Measurements from ENCODE around the gene FIGN.

FIGN gene

DNA sequence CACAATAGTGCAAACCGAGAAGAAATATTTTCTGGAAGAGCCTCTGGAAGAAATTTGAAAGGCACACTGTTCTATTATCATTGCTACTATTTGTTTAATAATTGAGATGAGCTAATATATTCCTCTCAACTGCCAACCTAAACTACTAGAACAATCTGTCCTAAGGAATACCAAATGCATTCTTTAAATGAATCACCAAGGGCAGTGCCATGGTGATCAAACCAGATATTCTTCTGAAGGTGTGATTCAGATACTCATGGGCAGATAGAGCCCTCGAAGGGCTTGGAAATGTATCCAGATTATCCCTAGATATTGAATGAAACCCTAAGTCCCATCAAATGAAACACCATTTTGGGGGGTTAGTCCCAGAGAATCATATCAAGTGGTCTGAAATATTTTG, 76.6 kb downstream of the FIGN start:
- DNase-seq: no peak

DNA sequence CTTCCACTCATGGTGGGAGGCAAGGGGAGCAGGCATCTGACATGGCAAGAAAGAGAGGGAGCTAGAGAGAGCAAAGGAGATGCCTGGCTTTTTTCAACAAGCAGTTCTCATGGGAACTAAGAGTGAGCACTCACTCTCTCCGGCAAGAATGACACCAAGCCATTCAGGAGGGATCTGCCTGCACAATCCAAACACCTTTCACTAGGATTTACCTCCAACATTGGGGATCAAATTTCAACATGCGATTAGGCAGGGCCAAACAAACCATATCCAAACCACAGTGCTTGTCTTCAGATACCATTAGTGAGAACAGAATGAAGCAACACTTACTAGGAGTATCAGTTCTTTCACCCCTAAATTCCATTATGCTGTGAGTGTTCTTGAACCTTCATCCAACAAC, 77.3 kb downstream of the FIGN start:
- no peak for DNase-seq

DNA sequence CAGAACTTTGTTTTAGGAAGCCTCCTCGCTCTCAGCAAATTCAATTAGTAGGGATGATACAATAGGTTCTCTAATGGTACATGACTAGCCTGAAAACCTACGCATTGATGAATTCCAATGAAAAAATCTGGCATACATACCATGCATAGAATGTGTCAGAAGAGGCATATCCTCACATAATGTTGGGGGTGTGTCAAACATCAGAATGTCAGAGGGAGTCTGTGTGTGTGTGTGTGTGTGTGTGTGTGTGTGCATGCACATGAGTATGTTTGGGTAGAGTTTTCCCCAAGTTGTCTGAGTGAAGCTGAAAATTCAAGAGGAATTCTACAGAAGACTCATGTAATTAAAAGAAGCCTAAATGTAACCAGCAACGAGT, 78.5 kb downstream of the FIGN start:
- no peak for DNase-seq

DNA sequence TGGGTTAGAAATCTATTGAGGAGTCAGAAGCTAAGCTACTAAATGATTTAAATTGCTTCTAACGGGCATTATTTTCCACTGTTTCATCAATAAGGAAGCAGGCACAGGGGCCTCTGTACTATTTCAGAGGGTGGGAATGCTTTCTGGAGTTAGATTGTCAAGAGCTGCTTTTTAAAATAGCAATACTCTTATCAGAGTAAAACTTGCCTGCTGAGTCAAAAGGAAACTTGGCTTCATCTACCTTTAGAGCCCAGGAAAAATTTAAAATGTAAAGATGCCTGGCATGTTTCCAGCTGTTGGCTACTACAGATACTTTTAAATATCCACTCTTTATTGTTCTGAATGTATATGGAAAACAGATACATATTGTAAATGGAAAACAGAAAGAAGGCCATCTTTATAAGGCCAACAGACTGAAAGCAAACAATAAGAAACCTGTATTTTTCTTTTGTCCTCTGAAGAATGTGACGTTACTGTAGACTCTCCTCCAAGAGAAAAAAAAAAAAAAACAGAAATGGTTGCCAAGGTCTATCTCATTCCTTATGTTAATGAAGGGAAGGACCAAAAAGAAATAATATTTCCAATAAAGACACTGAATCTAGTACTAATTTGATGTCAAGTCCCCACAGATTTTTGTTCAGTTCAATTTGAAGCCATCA, 79.1 kb downstream of the FIGN start:
- DNase-seq: no peak

DNA sequence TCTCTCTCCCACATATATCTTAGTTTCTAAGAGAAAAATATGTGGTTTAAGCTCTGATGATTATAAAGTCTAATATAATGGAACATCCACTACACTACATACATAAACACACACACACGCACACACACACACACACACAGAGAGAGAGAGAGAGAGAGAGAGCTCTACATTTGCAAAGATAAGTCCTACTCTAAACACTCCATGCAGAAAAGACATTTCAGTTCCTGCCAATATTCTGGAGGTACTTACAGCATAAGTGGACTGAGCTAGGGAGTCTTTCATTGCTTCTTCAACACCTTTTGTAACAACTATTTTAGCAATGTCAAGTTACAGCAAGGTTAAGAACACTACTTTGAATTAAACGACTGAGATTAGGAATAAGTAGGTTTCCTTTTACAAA, 80.1 kb downstream of the FIGN start:
- DNase-seq: no peak

DNA sequence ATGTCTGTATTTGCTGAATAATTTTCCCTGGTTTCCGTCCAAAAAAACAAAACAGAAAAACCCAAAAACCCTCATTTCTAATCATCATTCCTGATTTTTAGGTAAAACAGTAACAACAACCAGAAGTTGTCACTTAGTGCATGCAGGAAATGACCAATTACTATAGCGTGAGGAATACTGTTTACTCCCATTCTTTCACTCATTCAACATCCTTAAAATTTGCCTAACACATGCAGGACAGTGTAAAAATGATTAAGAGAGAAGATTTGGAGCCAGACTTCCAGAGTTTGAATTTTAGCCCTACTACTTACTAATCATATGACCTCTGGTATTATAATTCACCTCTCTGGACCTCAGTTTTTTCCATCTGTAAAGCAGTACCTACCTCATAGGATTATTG, 83.1 kb downstream of the FIGN start:
- no peak for DNase-seq

DNA sequence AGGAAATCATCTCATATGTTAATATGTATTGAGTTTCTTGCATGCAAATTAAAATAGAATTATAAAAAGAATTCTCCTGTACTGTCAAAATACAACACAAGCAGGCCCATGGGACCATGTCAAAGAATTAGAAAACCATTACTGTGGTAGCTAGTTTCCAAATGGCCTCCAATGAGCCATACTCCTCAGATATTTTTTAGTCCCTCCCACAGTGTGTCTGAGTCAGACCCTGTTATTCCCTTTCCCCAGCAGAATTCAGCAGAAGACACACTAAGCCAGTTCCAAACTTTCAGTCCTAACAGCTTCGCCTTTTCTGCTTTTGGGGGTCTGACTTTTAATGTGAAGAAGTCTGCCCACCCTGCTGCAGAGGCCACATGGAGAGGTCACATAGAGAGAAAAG, 86.7 kb downstream of the FIGN start:
- DNase-seq: no peak

DNA sequence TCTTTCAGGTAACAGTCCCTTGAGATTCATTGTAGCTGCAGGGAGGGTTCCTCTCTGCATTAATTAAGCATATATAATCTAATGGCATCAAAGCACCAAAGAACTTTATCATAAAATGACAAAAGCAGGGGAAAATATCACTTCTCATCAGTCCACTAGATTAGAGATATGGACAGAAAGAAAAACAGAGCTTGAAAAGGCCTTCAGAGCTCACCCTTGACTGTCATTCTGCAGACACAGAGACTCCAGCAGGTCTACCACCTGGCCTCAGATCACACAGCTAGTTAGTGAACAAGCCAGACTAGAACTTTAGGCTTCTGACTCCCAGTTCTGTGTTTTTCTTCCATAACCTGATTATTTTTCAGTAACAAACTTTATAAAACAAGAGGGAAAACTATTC, 88.5 kb downstream of the FIGN start:
- DNase-seq: no peak

DNA sequence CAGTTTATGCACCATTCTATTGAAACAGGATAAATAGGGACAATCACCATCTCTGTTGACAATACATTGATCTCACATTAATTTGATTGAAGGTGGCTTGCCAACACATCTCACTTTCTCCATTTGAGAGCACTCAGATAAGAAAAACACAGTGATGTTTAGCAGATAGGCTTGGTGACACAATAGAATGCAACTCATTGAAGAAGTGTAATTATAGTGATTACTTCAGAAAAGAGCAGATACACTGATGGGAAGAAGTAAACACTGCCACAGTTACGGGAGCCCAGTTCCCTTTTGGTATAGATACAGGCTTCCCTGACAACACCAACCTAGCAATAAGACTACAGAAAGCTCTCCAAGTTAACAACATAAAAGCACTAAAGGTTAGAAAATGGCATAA, 89.1 kb downstream of the FIGN start:
- no peak for DNase-seq

DNA sequence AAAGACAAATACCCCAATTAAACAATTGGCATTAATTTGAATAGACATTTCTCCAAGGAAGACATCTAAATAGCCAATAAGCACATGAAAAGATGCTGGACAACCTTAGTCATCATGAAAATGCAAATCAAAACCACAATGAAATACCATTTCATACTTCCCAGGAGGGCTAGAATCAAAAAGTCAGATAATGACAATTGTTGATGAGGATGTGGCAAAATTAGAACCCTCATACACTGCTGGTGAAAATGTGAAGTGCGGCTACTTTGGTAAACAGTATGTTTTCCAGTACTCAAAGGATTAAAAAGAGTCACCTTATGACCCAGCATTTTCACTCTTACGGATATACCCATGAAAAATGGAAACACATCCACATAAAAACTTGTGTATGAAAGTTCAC, 91.6 kb downstream of the FIGN start:
- no peak for DNase-seq

DNA sequence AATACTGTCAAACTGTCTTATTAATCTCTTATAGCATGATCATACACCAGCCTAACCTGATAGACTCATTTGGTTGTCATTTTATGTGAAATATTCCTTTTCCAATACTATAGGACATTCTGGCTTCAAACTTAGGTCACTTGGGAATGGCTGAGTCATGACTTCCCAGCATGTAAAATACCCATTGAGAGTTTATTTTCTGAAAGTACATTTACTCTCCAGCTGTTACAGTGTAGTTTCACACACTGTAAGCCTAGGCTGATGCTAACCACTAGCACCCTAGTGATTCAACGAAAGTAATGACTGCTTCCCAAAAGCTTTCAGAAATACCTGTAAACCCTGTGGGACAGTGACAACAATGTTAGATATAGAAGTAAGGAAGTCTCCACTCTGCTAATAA, 93.8 kb downstream of the FIGN start:
- DNase-seq: no peak

DNA sequence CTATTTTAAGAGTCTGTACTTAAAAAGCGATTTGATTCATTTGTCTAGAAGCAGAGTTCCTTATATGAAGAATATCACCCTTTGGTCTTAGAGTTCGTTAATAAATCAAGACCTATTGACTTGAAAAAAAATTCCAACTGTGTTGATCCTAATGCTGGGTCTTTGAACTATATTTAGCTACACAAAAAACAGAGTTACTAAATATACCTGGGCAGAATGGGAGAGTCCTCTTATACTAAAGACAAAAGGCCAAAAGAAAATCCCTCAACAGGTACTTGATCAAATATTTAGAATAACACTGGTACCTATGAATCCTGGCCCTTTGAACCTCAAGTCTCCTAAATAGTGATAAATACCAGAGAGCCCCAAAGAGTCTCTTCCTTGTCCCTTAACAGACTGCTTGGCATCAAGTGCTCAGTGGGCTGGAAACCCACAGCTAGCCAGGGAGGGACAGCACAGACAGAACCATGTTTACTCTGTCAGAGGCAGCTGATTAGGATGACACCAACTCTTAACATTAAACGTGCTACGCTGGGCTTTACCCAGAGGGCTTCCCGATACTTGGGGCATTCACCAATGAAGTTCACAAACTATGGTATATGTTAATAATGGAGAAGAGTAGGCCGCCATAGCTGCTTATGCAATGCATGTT, 95.1 kb downstream of the FIGN start:
- DNase-seq: no peak

DNA sequence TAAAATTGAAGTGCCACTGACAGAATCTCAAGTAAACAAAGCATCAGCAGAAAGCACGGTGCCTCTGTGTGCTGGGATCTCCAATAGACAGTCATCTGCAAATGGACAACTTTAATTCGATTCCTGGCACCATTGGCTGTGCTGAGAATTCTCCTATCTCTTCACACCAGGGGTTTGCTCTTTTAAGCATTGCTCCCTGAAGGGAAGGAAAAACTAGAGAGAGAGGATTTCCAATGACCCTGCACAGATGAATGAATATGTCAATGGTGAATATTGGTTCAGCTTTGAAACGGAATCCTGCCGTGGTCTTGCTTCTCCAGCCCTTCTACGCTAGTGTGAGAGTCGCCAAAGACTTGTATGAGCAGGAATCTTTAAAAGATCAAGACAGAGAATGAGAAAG, 97.9 kb downstream of the FIGN start:
- DNase-seq: no peak

DNA sequence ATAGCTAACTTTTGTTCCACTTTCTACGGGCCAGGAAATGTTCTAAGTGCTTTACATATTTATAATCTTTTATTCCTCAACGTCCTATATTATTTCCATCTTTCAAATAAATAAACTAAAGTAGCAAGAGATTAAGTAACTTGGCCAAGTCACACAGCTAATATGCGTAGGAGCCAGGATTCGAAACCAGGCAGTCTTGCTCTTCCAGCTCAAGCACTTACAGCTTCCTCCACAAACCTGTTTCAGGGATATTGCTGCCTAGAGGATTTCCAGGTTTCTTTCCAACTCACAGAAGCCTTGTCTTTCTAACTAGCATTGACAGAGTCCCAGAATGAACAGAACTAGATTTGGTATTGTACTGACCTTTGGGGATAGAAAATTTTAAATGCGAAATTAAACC, 102.5 kb downstream of the FIGN start:
- DNase-seq: no peak

DNA sequence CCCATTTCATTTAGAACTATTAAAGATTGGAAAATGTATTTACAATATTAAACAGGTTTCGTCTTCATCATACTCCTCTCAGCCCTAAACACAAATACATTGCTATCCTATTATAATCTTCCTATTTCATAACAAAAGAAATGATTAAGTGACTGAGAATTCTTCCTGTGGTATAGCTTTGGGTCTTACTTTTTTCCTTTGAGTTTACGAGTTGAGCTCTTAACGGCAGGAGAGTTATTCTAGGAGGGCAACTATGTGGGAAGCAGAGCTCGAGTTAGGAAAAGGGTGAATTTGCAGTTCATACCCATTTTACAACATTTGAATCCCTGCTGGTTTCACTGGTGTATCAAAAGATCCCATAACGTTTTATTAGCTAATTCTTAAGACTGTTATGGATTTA, 105.0 kb downstream of the FIGN start:
- DNase-seq: no peak

DNA sequence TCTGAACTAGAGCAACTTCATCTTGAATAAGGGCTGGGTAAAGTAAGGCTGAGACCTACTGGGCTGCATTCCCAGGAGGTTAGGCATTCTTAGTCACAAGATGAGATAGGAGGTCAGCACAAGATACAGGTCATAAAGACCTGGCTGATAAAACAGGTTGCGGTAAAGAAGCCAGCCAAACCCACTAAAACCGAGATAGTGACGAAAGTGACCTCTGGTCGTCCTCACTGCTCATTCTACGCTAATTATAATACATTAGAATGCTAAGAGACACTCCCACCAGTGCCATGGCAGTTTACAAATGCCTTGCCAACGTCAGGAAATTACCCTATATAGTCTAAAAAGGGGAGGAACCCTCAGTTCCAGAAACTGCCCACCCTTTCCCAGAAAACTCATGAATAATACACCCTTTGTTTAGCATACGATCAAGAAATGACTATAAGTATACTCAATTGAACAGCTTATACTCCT, 109.1 kb downstream of the FIGN start:
- DNase-seq: no peak

DNA sequence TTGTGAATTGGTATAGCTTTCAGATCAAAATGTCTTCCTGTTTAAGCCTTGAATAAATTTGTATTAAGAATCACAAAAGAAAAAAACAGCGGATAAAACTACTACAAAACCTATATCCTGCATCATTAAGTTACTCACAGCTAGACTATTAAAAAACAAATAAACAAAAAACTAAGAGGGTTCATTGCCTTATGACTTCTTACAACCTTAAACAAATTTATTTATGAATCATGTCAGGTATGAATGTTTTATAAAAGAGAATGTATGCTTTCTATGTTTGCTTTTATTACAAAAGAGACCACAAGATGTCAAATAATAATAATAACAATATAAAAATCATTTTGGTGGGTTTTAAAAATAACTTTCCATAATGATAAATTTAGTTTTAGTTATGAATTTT, 109.6 kb downstream of the FIGN start:
- DNase-seq: no peak

DNA sequence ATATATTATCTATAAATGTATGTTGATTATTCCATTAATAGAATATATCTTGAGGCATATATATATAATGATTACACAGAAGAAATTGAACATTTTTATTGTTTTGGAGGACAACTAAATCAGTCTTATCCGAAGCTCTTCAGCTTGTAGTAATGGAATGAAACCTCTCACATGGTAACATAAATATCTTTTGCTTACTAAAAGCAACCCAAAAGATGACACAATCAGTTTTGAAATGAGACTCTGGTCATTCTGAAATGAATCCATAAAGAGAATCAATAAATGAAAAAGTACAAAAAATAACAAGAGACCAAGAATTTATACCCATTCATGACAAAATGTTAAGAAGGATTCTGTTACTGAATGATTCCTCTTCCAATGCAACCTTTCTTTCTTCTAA, 110.2 kb downstream of the FIGN start:
- DNase-seq: no peak

DNA sequence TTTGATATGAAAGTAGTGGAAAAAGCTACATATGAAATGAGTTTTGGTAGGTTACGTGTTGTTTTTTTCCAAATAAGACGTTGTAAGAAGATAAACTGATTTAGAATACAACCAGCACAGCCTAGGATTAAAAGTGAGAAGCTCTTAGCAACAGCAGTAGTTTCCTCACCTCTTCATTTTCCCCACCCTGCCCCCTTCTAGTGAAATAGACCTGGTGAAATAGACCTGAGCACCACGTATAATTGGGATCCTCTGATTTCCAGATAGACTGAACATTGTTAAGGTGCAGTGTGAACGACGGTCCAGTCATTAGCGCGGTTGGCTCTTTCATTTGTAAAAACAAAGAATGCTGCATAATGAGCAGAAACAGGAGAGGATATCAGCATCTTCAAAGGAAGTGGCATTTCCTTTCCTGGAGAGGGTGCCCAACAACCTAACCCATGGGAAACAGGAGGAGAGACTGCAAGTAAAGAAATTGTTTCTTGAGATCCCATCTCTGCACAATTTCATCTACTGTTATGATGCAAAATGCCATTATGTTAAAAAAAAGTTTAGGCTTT, 114.3 kb downstream of the FIGN start:
- DNase-seq: no peak

DNA sequence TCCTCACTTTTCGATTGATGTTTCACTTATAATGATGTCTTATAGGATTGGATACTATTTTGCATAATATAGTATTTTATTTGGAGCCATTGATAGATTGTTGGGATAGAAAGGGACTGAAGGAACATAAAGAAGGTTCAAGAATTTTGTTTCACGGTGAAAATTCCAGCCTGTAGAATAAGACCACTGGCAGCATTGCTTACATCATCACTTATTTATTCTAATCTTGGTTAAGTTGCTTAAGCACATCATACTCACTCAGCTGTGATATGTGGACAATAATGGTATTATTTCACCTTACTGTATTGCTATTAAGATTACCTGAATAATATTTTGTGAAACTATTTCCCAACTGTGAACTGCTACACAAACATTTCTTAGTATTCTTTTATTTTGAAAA, 118.3 kb downstream of the FIGN start:
- DNase-seq: no peak

DNA sequence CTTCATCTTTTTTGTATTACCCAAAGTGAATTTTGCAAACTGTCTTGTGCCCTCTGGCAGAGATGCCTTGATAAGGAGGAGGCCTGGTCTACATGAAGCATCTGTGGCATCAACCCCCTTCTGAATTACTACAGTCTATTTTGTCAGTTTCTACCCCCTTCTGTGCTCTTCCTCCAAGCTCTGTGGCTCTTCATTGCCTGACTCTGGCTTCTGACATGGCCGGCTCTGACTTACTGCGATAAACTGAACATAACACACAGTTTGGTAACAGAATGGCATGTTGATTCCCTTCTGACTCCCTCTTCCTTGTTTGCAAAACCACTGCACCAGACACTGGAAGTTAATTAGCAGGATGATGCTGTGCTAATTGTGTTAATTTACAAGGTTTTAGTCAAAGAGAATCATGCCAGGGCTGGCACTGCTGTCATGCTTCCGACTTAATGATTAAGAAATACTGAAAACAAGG, 122.5 kb downstream of the FIGN start:
- no peak for DNase-seq

DNA sequence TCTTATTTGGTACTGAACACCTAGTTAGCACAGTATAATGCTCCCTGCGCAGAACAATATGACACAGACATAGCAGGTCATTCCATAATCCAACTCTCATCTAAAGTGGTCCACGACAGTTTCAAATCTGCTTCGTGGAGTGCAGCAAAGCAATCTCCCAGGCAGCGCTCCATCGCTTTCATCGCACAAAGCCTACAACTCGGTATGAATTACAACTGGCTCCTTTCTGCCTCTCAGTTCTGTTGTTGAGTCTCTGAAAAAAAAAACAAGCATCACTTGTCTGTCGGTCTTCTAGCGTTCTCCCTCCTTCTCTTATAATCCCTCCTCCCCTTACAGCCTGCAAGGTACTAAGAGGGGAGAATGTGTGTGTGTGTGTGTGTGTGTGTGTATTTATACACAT, 123.5 kb downstream of the FIGN start:
- DNase-seq: no peak

DNA sequence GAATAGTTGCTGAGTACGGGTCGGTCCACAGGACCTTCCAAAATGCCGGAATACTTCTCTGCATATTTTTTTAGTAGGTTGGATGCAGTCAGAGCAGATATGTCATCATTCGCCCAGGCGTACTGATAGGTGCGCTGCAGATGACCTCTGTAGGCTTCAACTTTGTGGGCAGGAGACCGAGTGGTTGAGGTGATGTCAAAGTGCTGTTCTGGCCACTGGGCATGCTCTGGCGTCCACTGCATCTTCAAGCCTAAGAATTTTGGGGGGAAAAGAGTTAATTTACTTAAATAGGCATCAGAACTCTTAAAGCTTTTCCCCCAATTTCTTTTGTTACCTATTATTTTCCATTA, 124.3 kb downstream of the FIGN start:
- DNase-seq: no peak

DNA sequence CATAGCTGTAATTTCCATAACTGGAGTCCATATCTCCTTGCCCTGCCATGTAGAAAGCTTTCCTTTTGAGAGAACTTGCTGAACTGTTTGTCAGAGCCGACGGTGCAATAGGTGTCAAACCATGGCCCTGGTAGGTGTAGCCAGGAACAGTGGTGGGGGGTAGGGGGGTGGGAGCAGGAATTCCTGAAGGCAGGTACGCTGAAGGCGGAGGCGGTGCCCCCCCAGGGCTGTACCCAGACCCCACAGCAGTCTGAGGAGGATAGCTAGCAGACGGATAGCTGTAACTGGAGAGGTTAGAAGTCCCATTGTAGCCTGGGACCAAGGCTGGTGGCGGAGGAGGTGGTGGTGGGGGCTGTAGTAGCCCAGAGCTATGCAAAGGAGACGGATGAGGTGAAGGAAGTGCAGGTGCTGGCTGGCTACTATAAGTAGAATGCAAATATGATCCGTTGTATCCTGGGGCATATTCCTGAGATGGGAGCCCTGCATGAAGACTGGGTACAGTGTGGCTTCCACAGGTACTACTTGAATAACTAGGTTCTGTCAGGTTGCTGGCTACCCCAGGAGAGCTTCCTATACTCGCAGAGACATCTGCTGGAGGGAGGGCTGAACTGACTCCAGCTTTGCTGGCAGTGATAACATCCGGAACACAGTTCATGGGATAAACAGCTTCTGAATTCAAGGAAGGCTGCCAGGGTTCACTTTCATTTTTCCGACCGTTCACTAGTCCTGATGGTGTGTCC, 124.8 kb downstream of the FIGN start:
- no peak for DNase-seq

Data from AML-193 (cell line).